GM12878 (cell line): ENCODE measurements around the gene SHMT2.

Experiments
- ATF7 ChIP-seq: fragments of 450-650 bp; IDR thresholded peaks from 2 replicates; pipeline ENCODE4 v1.6.1; 2016; ENCODE audit warnings: low read depth, mild to moderate bottlenecking
- CHD4 ChIP-seq: fragments of 200-600 bp; sonication (generic); IDR thresholded peaks from 2 replicates; pipeline ENCODE4 v1.6.1; 2016; ENCODE audit warnings: mild to moderate bottlenecking
- CTCF ChIP-seq, 3 experiments: IDR thresholded peaks in 2 of 3; conservative IDR thresholded peaks in 1 of 3; 2 replicates each; pipeline ENCODE4 v1.5.1; 2011; ENCODE audit warnings: low read depth in 3 of 3, low read length in 3 of 3, mild to moderate bottlenecking in 3 of 3, control low read depth in 2 of 3, moderate library complexity in 2 of 3, inconsistent platforms in 1 of 3, mixed read lengths in 1 of 3; ENCODE audit not compliant: control insufficient read depth in 2 of 3, insufficient read depth in 1 of 3; ENCODE audit errors: extremely low read depth in 1 of 3
- JUND ChIP-seq: IDR thresholded peaks from 2 replicates; pipeline ENCODE4 v1.6.1; 2012; ENCODE audit warnings: low read depth, mild to moderate bottlenecking, low read length, improper control_type of control experiment, moderate library complexity
- POLR2A ChIP-seq: IDR thresholded peaks from 2 replicates; pipeline ENCODE4 v1.6.1; 2011; ENCODE audit warnings: low read depth, mild to moderate bottlenecking, low read length
- POLR2AphosphoS5 ChIP-seq: IDR thresholded peaks from 2 replicates; pipeline ENCODE4 v1.6.1; 2011; ENCODE audit warnings: mild to moderate bottlenecking, low read length, inconsistent platforms
- SMAD5 ChIP-seq: IDR thresholded peaks from 2 replicates; pipeline ENCODE4 v1.6.1; 2016; ENCODE audit warnings: antibody characterized with exemption, low read depth
- TCF12 ChIP-seq: IDR thresholded peaks from 2 replicates; pipeline ENCODE4 v1.6.1; 2011; ENCODE audit warnings: low read depth, mild to moderate bottlenecking, low read length
- TF ChIP-seq, protein P1 (sequence below): IDR thresholded peaks from 2 replicates; pipeline ENCODE4 v1.6.1; 2012; ENCODE audit warnings: low read depth, low read length, improper control_type of control experiment

DNA sequence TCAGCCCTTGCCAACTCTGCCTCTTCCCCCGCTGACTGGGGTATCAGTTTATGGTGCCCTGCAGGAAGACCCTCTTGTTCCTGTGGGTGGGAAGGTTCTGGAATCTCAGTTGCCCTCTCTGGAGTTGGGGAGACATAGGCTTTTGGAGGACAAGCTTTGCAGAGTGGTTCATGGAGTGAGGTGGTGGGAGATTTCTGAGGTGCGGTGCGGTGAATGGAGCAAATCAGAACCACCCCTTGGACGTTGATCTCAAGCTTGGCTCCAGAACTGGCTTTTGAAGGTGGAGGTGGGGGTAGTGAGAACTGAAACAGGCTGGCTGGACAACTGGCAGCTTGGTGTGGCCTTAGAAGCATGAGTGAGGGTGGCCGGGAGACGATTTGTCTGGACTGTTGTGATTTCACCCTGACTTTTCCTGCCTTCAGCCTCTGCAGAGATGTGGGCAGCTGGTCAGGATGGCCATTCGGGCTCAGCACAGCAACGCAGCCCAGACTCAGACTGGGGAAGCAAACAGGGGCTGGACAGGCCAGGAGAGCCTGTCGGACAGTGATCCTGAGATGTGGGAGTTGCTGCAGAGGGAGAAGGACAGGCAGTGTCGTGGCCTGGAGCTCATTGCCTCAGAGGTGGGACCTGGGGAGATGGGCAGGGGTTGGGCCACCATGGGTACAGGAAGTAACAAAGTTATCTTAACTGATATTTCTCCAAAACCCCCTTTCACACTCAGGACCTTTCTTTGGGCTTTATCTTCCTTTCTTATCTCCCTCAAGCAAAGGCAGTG lies 1.1 kb downstream of the SHMT2 start:
- TF ChIP-seq JUND = no peak
- TF ChIP-seq CTCF (IDR thresholded peaks at IDR 0.05 in 2 of 3, conservative IDR thresholded peaks at IDR 0.05 in 1 of 3; ENCODE audit: control insufficient read depth in 2 of 3, extremely low read depth in 1 of 3, insufficient read depth in 1 of 3, low read depth in 3 of 3, low read length in 3 of 3) = no peak
- TF ChIP-seq TCF12 = no peak
- TF ChIP-seq, protein P1, sequence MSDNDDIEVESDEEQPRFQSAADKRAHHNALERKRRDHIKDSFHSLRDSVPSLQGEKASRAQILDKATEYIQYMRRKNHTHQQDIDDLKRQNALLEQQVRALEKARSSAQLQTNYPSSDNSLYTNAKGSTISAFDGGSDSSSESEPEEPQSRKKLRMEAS = no peak
- TF ChIP-seq POLR2A = peak; percentile 32; the same call in 1 of the 2 replicates
- no peak for TF ChIP-seq CHD4
- TF ChIP-seq ATF7 = no peak
- TF ChIP-seq POLR2AphosphoS5 = no peak
- TF ChIP-seq SMAD5 = no peak
